HG02571 (cell line): ENCODE measurements around the gene RYR2.

ENCODE experiments used
- ATAC-seq: cut with Tn5 transposase; IDR thresholded peaks from one replicate; pipeline ENCODE4 v1.9.1; 2021; ENCODE audit warnings: mild to moderate bottlenecking, moderate library complexity; ENCODE audit not compliant: unreplicated experiment

RYR2 gene

GRCh38 chr1:237031480-237031879, 10.5 kb upstream of the RYR2 start:
- ATAC-seq: no peak

DNA sequence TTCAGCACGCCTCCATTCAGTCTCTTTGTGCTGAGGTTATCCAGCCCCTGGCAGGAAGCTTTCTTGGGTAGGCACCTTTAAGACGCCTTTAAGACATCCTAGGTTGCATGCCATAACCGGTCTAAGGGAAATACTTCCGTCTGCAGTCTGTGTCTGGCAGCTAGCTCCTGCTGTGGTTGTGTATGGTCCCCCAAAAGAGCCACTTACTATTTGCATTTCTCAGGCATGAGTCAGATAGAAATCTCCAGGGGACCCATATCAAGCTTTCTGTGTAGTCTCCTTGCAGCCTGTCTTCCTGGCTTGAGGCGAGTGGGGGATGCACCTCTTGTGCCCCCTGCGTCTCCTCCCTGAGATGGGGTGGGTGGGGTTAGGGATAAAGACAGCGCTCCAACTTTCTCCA, 10.0 kb upstream of the RYR2 start:
- ATAC-seq: peak; percentile 70

GRCh38 chr1:237033061-237033460, 8.9 kb upstream of the RYR2 start:
- ATAC-seq: no peak

DNA sequence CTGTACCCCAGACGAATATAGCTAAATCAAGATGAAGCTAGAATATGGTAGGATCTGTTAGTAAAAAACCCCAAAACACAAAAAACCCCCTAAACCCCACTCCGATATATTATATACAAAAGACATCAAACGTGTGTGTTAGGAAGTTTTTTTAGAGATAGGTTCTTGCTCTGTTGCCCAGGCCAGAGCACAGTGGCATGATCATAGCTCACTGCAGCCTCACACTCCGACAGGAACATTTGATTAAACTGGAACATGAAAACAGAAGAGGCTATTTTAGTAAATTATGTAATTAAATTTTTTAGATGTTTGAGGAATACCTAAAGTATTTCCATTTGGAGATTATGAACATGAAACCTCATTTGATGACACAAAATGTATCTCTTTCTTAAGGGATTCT, 8.2 kb upstream of the RYR2 start:
- no peak for ATAC-seq

DNA sequence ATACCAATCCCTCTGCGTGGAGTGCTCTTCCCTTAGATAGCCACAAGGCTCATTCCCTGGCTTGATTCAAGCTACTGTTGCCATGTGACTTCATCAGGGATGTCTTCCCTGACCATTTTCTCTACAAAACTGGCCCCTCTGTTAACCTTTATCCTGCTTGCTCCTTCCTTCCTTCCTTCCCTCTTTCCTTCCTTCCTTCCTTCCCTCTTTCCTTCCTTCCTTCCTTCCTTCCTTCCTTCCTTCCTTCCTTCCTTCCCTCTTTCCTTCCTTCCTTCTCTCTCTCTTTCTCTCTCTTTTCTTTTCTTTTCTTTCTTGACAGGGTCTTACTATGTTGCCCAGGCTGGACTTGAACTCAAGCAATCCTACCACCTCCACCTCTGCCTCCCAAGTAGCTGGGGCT, 6.2 kb upstream of the RYR2 start:
- no peak for ATAC-seq

- no peak for ATAC-seq
Observed at GRCh38 chr1:237038211-237038610, 3.8 kb upstream of the RYR2 start.

DNA sequence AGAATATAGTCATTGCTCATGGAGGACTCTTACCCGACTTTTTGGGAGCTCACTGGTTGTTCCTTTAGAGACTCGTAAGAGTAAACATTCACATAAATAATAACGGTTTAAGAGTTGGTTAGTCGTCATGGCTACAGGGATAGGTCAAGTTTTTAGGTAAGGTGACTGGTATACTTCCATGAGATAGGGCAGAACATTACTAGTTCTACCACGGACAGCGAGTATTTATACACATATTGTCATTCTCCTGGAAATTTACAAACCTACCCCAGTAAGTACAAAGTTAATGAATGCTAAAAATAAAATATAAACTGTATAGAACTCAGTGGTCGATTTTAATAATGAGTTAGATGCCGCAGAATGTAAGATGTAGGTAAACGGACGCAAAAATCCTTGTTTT, 1.2 kb upstream of the RYR2 start:
- ATAC-seq: no peak

DNA sequence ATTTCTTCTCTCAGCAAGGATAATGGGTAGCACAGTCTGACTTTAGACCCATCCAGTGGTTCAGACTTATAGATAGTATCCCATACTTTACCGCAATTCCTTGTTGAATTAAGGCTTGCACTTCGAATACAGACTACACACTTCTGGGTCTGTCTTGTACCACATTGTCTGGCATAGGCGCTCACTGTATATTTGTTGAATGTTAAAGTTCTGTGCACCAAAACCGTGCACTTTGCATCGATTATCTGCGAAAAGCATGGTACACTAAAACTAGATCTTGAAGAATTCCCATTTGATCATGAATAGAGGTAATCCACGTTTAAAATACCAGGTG, 556 bp upstream of the RYR2 start:
- ATAC-seq: no peak

GRCh38 chr1:237042526-237042891, 525 bp downstream of the RYR2 start:
- no peak for ATAC-seq

- no peak for ATAC-seq
Observed at GRCh38 chr1:237042892-237043576, 1.1 kb downstream of the RYR2 start.

DNA sequence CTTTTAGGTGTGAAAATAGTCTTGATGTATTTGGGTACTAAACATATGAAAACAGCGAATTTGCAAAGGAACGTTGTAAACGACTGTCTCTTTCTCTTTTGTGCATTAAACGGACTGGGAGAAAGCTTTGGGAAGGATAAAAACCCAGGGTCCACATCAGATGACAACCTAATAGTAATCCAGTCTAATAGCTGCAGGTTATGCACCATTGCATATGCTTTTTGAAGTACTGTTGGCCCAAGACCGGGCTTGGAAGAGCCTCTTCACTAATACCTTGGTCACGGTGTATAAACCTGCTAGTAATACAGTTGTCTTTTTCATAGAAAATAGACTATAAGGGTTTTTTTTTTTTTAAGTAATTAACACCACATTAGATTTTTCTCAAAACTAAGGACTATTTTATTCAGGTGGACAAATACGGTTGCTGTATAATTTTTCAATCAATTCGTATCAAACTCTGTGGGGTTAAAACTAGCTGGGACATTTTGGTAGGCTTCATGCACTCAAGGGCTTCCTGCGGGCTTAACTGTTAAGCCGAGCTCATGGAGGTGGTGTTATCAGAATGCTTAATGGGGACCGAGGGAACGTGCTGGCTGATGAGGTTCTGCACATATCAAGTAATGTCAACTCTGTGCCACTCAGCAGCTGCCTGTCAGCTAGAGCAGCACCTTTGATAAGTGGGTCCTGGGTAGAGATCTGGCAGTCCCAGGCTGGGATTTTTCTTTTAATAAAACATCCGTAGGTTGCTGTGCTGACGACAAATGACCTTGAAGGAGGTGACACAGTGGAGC, 2.1 kb downstream of the RYR2 start:
- ATAC-seq: no peak

- ATAC-seq: no peak
Observed at GRCh38 chr1:237045278-237046016, 3.5 kb downstream of the RYR2 start.

GRCh38 chr1:237048803-237049202, 6.8 kb downstream of the RYR2 start:
- ATAC-seq: no peak

GRCh38 chr1:237050185-237050584, 8.2 kb downstream of the RYR2 start:
- ATAC-seq: no peak

- no peak for ATAC-seq
Observed at GRCh38 chr1:237050915-237051314, 8.9 kb downstream of the RYR2 start.

- ATAC-seq: no peak
Observed at GRCh38 chr1:237054313-237054712, 12.3 kb downstream of the RYR2 start.

DNA sequence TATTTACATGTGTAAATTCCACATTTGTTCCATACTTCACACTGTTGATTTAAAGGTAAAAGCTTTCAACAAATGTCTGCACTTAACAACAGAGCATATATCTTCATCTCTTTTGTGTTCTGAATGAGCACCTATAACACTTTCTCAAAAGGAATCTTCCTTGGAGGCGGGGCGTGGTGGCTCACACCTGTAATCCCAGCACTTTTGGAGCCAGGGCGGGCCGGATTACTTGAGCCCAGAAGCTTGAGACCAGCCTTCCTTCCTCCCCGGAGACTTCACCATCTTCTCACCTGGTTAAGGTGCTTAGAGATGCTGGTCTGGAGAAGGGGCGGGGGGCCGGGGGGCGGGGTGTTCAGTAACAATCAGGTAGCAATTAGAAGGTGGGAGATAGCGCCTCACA, 16.5 kb downstream of the RYR2 start:
- ATAC-seq: no peak

DNA sequence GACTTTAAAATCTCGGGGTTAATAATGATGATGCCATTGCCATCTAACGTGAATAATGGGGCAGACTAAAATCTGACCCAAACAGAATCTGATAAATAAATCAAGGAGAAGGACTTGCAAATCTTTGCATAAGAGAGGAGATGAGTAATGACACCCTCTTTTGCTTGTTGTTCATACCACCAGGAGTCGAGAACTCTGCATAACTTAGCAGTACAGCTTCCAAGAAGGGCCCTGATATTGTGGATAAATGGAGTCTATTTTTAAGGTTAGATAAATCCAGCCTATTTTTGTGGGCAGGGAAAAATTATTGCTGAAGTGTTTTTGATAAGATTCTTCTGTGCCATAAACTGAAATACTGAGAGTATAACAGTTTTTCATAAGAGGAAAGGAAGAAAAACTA, 17.3 kb downstream of the RYR2 start:
- ATAC-seq: no peak

DNA sequence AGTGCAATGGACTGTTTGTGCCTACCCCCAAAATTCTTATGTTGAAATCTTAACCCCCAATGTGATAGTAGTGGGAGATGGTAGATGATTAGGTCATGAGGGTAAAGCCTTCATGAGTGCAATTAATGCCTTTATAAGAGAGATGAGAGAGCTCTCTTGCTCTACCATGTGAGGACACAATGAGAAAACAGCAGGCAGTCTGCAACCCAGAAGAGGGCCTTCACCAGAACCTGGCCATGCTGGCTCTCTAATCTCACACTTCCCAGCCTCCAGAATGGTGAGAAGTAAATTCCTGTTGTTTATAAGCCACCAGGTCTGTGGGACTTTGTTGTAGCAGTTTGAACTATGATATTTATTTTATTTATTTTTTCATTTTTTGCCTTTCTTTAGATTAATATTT, 21.0 kb downstream of the RYR2 start:
- no peak for ATAC-seq

DNA sequence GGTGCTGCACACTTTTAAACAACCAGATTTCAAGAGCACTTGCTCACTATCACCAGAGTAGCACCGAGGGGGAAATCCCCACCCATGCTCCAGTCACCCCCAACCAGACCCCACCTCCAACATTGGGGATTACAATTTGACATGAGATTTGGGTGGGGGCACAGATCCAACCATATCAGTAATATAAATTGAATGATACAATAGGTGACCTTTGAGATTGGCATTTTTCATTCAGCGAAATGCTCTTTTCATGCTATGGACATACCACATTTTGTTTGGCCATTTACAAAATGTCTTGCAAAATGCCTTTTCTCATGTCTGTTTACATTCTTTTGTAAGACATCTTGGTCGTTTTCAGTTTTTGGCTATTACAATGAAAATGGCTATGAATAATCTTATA, 23.9 kb downstream of the RYR2 start:
- ATAC-seq: no peak

GRCh38 chr1:237070519-237070918, 28.5 kb downstream of the RYR2 start:
- no peak for ATAC-seq
